ENCODE results near the gene SYK. TPM values are rescaled to one million over a fixed set of nuclear protein-coding genes. Genes with fewer than 3 reads are reported as not detected.
A peak's percentile ranks its signal among the peaks of the same experiment; 100 is the strongest.

Gene SYK
- total and polyA plus RNA-seq, 5 donors, result 0.97 to 9.5 (median 6.8) TPM

DNA sequence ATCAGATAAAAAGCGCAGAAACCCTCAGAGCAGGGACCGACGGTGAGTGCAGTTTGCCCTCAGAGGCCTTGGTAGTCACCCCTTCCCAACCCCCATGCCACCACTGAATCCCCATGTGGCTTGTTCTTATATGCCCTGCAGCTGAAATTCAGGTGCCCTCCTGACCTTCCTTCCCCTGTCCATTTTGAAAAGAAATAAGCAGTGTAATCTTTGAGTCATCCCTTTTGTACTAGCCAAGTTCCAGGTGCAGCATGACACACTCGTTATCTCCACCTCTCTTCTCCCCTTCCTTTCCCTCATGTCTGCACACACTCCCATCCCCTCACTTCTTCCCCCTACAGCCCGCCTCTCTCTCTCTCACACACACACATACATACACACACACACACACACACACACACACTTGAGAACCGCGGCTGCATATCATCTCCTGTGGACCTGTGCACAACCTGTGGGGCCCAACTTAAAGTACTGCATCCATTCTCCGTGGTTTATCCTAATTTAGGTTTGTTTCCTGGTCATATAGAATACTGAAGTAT is 53.1 kb downstream of the SYK start:
- H3K27ac ChIP-seq (ENCODE audit: low read length), result no peak overlapping the region
- no peak overlapping the region for H3K4me3 ChIP-seq (ENCODE audit: low read length)
- no peaks in the 10 kb centered on the region for H3K9me3 ChIP-seq (ENCODE audit: control insufficient read depth, low read length)
- ATAC-seq (no peak), DNase-seq (no peak)
- H3K4me1 ChIP-seq (ENCODE audit: control insufficient read depth, insufficient read depth, low read length), result no peaks in the 10 kb centered on the region
- no peaks in the 10 kb centered on the region for H3K27me3 ChIP-seq (ENCODE audit: control insufficient read depth, insufficient read depth)
- intact Hi-C loops (cut with DNase I), result no loop called here
- WGBS, result 59% methylated on average over 8 of the region's 8 CpGs

DNA sequence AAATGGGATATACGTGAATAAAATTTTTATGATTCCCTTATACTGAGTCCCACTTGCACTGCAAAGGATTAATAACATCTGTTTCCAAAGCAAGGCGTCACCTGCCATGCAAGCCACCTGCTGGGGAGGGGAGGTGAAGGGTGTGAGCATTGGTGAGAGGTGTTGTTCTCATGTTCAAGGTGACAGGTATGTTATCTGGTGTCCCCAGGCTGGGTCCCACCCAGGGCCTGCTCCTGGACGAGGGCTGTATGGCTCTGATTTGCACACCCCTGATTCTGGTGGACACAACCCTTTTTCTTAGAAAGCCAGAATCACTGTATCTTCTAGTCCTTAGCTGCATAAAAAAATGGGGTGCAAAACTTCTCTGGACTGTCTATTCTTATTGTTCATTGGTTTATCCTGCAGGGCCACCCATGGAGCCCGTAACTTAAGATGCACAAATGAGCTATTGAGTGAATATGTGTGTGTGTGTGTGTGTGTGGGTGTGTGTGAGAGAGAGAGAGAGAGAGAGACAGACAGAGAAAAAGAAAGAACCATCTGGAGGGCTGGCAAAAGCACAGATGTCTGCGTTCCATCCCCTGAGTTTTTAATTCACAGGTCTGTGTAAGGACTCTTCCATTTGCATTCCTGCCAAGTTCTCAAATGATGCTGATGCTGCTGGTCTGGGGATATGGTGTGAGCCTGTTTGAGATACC is 53.7 kb downstream of the SYK start:
- no peak for DNase-seq
- WGBS, result 75% methylated on average over 5 of the region's 5 CpGs
- Histone ChIP-seq H3K9me3 (ENCODE audit: control insufficient read depth, low read length) (no peaks in the 10 kb centered on the region), H3K27me3 (ENCODE audit: control insufficient read depth, insufficient read depth) (no peaks in the 10 kb centered on the region), H3K4me3 (ENCODE audit: low read length) (no peak overlapping the region), H3K4me1 (ENCODE audit: control insufficient read depth, insufficient read depth, low read length) (no peaks in the 10 kb centered on the region), H3K27ac (ENCODE audit: low read length) (no peak overlapping the region)
- intact Hi-C loops (cut with DNase I), result no loop called here
- no peak for ATAC-seq

DNA sequence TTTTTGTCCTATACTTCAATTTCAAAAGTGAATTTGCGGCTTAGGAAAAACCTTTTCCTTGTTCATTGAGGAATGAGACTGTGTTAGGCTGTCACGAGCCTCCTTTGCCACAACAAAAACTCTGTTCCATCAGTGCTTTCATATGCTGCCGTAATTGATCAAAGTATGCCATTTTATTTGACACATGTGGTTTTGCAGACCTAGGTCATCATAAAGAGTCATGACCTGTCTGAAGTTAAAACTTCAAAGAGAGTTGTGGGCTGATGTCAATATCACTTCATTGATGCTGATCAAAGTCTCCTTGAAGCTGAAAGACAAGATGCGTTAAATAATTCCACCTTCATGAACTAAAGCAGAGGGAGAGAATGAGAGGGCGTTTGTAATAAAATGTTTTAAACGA is 55.5 kb downstream of the SYK start:
- no peak for DNase-seq
- no peak for ATAC-seq
- Histone ChIP-seq H3K27me3 (ENCODE audit: control insufficient read depth, insufficient read depth) (no peaks in the 10 kb centered on the region), H3K4me1 (ENCODE audit: control insufficient read depth, insufficient read depth, low read length) (no peaks in the 10 kb centered on the region), H3K27ac (ENCODE audit: low read length) (no peak overlapping the region), H3K4me3 (ENCODE audit: low read length) (no peak overlapping the region), H3K9me3 (ENCODE audit: control insufficient read depth, low read length) (no peaks in the 10 kb centered on the region)
- WGBS, result 86% methylated on average over 6 of the region's 6 CpGs
- intact Hi-C loops (cut with DNase I), result no loop called here

DNA sequence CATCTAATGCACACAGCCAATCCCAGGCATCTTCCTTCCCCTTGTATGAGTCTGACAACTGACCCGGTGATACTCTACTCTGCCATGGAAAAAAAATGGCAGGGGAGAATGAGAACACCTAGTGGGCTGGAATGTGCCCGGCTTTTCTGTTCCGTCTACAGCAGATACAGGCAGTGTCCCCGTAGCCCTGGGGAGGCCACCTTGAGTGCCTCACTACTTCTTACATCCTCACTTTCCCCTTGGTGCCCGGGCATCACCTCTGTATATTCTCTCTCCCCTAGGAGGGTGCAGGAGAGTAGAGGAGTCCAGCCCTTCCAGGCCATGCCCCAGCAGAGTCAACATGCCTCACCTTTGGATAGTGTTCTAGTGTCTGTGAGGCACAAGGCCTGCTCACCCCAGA is 56.2 kb downstream of the SYK start:
- no peak for DNase-seq
- Histone ChIP-seq H3K4me3 (ENCODE audit: low read length) (no peak overlapping the region), H3K27me3 (ENCODE audit: control insufficient read depth, insufficient read depth) (no peaks in the 10 kb centered on the region), H3K9me3 (ENCODE audit: control insufficient read depth, low read length) (no peaks in the 10 kb centered on the region), H3K27ac (ENCODE audit: low read length) (no peak overlapping the region), H3K4me1 (ENCODE audit: control insufficient read depth, insufficient read depth, low read length) (no peaks in the 10 kb centered on the region)
- ATAC-seq, result no peak
- WGBS, result 81% methylated on average over 5 of the region's 5 CpGs
- intact Hi-C loops (cut with DNase I), result no loop called here

DNA sequence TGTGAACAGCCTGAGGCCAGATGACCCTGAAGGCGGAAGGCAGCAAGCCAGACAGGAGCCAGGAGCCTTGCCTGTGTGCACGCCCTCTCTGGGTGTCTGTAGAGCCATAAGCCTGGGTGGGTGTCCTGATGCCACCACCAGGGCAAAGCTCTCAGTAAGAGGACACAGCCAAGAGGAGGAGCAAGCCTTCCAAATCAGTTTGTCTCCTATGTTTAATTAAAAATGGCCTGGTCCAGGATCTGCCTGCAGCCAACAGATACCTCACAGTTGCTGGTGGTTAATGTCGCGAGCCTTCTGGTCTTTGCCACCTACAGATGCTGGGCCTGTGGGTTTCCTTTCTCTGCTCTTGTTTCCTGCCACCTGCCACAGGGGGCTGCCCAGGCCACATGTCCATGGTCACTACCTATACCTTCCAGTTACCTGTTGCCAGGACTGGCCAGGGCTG is 56.9 kb downstream of the SYK start:
- H3K4me3 ChIP-seq (ENCODE audit: low read length), result no peak overlapping the region
- no peaks in the 10 kb centered on the region for H3K9me3 ChIP-seq (ENCODE audit: control insufficient read depth, low read length)
- intact Hi-C loops (cut with DNase I), result no loop called here
- ATAC-seq, result peak in 1 of 2 donors; percentile 47
- DNase-seq, result no peak
- H3K4me1 ChIP-seq (ENCODE audit: control insufficient read depth, insufficient read depth, low read length), result no peaks in the 10 kb centered on the region
- 76% methylated on average over 4 of the region's 4 CpGs for WGBS
- H3K27ac ChIP-seq (ENCODE audit: low read length), result no peak overlapping the region
- no peaks in the 10 kb centered on the region for H3K27me3 ChIP-seq (ENCODE audit: control insufficient read depth, insufficient read depth)

DNA sequence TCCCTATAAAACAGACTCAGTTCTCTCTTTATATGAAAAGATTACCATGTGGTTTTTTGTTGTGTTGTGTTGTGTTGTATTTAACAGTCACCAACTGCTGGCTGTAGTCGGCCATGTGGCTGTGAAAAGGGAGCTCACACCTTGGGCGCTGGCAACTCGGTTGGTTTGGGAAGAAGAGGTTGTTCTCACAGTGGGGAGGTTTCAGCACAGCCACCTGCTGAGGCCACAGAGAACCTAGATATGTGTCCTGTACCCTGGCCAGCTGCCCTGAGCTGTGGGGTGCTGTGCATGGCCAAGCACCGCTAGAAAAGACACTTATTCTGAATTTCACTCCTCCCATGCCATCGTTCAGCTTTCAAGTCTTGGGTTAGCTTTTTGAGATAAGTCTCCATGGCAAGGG is 58.8 kb downstream of the SYK start:
- Histone ChIP-seq H3K9me3 (ENCODE audit: control insufficient read depth, low read length) (no peaks in the 10 kb centered on the region), H3K27me3 (ENCODE audit: control insufficient read depth, insufficient read depth) (no peaks in the 10 kb centered on the region), H3K27ac (ENCODE audit: low read length) (no peak overlapping the region), H3K4me1 (ENCODE audit: control insufficient read depth, insufficient read depth, low read length) (no peaks in the 10 kb centered on the region), H3K4me3 (ENCODE audit: low read length) (no peak overlapping the region)
- WGBS, result 82% methylated on average over 5 of the region's 5 CpGs
- no peak for DNase-seq
- intact Hi-C loops (cut with DNase I), result no loop called here
- ATAC-seq, result no peak

DNA sequence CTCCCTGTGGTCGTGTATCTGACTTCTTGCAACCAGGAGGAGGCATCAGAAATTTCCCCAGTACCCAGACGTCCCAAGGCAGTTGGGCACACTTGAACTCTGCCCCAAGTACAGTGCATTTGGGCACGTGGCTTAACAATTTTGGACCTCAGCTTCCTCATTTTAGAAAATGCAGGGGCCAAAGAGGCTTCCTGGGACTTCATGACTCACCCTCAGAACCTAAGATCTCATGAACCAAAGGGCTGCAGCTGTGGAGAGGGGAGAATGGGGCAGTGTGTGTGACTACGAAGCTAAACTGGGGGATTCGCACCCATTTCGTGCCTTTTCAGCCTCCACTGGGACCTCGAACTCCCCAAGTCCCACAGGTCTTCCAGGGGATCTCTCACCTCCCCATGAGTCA is 59.2 kb downstream of the SYK start:
- no peak for ATAC-seq
- WGBS, result 78% methylated on average over 7 of the region's 7 CpGs

DNA sequence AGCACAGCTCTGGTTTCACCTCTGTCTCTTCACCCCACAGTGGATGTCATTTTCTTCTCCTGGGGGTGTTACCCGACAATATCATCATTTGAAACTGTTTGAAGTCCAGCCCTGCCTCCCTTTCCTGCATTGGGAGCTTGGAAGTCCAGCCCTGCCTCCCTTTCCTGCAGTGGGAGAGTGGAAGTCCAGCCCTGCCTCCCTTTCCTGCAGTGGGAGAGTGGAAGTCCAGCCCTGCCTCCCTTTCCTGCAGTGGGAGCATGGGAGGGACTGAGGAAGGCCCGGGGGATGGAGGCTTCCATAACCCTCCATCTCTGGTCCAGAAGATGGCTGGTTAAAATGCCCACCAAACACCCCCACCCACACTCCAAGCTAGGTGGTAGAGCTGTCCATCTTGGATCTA is 59.8 kb downstream of the SYK start:
- Histone ChIP-seq H3K27me3 (ENCODE audit: control insufficient read depth, insufficient read depth) (no peaks in the 10 kb centered on the region), H3K4me3 (ENCODE audit: low read length) (no peak overlapping the region), H3K27ac (ENCODE audit: low read length) (no peak overlapping the region), H3K4me1 (ENCODE audit: control insufficient read depth, insufficient read depth, low read length) (no peaks in the 10 kb centered on the region), H3K9me3 (ENCODE audit: control insufficient read depth, low read length) (no peaks in the 10 kb centered on the region)
- DNase-seq (no peak), ATAC-seq (no peak)
- WGBS, result 74% methylated on average over 2 of the region's 2 CpGs
- intact Hi-C loops (cut with DNase I), result no loop called here

More for the DNA sequence above, 59.2 kb downstream of the SYK start:
- no peak for DNase-seq
- no peaks in the 10 kb centered on the region for H3K27me3 ChIP-seq (ENCODE audit: control insufficient read depth, insufficient read depth)
- intact Hi-C loops (cut with DNase I), result no loop called here
- no peak overlapping the region for H3K27ac ChIP-seq (ENCODE audit: low read length)
- no peaks in the 10 kb centered on the region for H3K4me1 ChIP-seq (ENCODE audit: control insufficient read depth, insufficient read depth, low read length)
- H3K9me3 ChIP-seq (ENCODE audit: control insufficient read depth, low read length), result no peaks in the 10 kb centered on the region
- H3K4me3 ChIP-seq (ENCODE audit: low read length), result no peak overlapping the region

DNA sequence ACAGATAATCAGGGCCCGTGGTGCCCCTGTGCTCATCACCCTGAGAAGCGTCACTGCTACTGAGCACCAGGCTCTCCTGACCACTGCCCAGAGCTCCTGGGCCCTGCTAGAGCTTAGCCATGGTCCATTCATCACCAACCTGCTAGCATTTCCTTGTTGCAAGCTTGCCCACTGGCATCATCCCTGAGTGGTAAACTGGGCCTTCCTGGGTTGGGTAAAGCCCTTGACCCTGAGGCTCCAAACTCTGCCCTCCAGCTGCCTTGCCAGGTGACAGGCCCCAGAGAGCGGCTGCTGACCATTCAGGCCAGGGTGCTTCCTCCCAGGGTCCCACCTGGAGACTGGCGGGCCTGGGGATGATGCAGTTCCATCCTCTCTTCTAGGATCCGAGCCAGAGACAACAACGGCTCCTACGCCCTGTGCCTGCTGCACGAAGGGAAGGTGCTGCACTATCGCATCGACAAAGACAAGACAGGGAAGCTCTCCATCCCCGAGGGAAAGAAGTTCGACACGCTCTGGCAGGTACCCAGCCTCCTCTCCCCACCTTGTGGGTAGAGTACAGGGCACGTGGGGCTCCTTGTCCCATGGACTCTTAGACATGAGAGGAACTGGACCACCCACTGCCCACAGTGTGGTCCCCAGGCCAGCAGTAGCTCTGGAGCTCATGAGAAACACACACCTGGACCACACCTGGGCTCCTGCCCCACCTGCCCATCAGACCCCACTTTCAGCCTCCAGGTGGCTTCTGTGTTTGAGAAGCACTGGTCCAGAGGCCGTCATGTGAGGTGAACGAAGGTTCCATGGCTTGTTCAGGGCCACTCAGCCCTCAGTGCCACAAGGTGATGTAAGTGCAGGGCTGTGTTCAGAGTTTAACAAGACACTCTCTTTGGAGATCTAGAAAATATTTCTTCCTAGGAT is 60.5 kb downstream of the SYK start:
- no peak overlapping the region for H3K27ac ChIP-seq (ENCODE audit: low read length)
- intact Hi-C loops (cut with DNase I), result no loop called here
- WGBS, result 85% methylated on average over 16 of the region's 16 CpGs
- no peak overlapping the region for H3K4me3 ChIP-seq (ENCODE audit: low read length)
- no peaks in the 10 kb centered on the region for H3K27me3 ChIP-seq (ENCODE audit: control insufficient read depth, insufficient read depth)
- ATAC-seq, result no peak
- H3K9me3 ChIP-seq (ENCODE audit: control insufficient read depth, low read length), result no peaks in the 10 kb centered on the region
- no peaks in the 10 kb centered on the region for H3K4me1 ChIP-seq (ENCODE audit: control insufficient read depth, insufficient read depth, low read length)
- DNase-seq, result no peak

DNA sequence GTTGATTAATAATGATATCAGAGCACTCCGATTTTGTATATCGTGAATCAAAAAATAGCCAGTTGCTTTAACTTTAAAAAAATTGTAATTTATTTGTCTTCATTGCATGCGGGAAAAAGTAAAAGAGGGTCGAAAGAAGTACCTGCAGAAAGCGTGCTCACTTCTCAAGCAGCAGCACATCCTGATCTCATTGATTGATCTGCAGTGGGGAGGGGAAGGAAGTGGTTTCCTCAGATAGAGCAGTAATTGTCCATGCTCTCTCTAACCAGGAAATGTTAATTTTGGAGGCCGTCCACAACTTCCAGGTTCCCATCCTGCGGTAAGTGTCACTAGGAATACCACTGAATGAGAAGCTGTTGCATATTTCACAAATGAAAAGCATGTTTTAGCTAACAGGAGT is 63.2 kb downstream of the SYK start:
- no peak for DNase-seq
- no peak for ATAC-seq
- H3K9me3 ChIP-seq (ENCODE audit: control insufficient read depth, low read length), result no peaks in the 10 kb centered on the region
- 63% methylated on average over 7 of the region's 7 CpGs for WGBS
- intact Hi-C loops (cut with DNase I), result no loop called here
- no peaks in the 10 kb centered on the region for H3K27me3 ChIP-seq (ENCODE audit: control insufficient read depth, insufficient read depth)
- H3K27ac ChIP-seq (ENCODE audit: low read length), result no peak overlapping the region
- no peak overlapping the region for H3K4me3 ChIP-seq (ENCODE audit: low read length)
- H3K4me1 ChIP-seq (ENCODE audit: control insufficient read depth, insufficient read depth, low read length), result no peaks in the 10 kb centered on the region

DNA sequence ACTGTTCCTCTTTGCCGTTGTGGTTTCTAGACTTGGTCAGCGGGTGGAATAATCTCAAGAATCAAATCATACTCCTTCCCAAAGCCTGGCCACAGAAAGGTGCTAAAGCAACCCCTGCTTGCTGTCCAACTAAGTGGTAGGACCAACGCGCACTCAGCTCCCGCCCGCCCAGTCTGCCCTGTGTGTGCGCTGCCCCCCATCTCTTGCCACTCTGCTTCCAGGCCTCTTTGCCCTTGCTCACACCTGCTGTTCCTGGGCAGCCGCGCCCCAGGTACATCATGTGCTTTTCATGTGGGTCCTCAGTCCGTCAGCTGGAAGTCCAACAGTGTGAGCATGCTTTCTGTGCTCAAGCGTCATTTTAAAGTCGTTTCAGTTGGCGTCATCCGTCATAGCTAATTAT is 65.5 kb downstream of the SYK start:
- Histone ChIP-seq H3K4me3 (ENCODE audit: low read length) (no peak overlapping the region), H3K27me3 (ENCODE audit: control insufficient read depth, insufficient read depth) (no peaks in the 10 kb centered on the region), H3K27ac (ENCODE audit: low read length) (no peak overlapping the region), H3K4me1 (ENCODE audit: control insufficient read depth, insufficient read depth, low read length) (no peaks in the 10 kb centered on the region), H3K9me3 (ENCODE audit: control insufficient read depth, low read length) (no peaks in the 10 kb centered on the region)
- DNase-seq (no peak), ATAC-seq (no peak)
- intact Hi-C loops (cut with DNase I), result no loop called here
- WGBS, result 96% methylated on average over 14 of the region's 14 CpGs
